ENCODE data around the gene PDGFA.
A peak's percentile ranks its signal among the peaks of the same experiment; 100 is the strongest.

Gene PDGFA

GRCh38 chr7:451255-452225 is 68.1 kb downstream of the PDGFA start:
- Histone ChIP-seq H3K4me3 (ENCODE audit: insufficient read length, low read depth) (peak overlapping the region; percentile 48), H3K27me3 (ENCODE audit: insufficient read depth, insufficient read length) (peaks cover 17% of the 10 kb centered on the region), H3K4me1 (ENCODE audit: insufficient read depth, insufficient read length) (peaks cover 21% of the 10 kb centered on the region), H3K9me3 (ENCODE audit: insufficient read depth, low read length) (no peaks in the 10 kb centered on the region), H3K9ac (ENCODE audit: insufficient read length, low read depth) (peak overlapping the region; percentile 80), H3K36me3 (ENCODE audit: insufficient read depth, insufficient read length, low read length) (no peaks in the 10 kb centered on the region)
- no peak for TF ChIP-seq SUZ12 (IDR thresholded peaks at IDR 0.05; ENCODE audit: extremely low read depth, insufficient read depth, insufficient read length)
- no peak for TF ChIP-seq YY1 (IDR thresholded peaks at IDR 0.05; ENCODE audit: insufficient read depth, insufficient read length)
- TF ChIP-seq ZNF274 (IDR thresholded peaks at IDR 0.05; ENCODE audit: low read depth, low read length): no peak
- DNase-seq (ENCODE audit: low read depth, low spot score): peak; percentile 64

GRCh38 chr7:450741-451140 is 68.9 kb downstream of the PDGFA start:
- Histone ChIP-seq H3K9ac (ENCODE audit: insufficient read length, low read depth) (peak overlapping the region; percentile 47), H3K4me1 (ENCODE audit: insufficient read depth, insufficient read length) (peaks cover 27% of the 10 kb centered on the region), H3K4me3 (ENCODE audit: insufficient read length, low read depth) (no peak overlapping the region), H3K9me3 (ENCODE audit: insufficient read depth, low read length) (no peaks in the 10 kb centered on the region), H3K36me3 (ENCODE audit: insufficient read depth, insufficient read length, low read length) (no peaks in the 10 kb centered on the region), H3K27me3 (ENCODE audit: insufficient read depth, insufficient read length) (peaks cover 17% of the 10 kb centered on the region)
- no peak for DNase-seq (ENCODE audit: low read depth, low spot score)
- no peak for TF ChIP-seq YY1 (IDR thresholded peaks at IDR 0.05; ENCODE audit: insufficient read depth, insufficient read length)
- no peak for TF ChIP-seq SUZ12 (IDR thresholded peaks at IDR 0.05; ENCODE audit: extremely low read depth, insufficient read depth, insufficient read length)
- TF ChIP-seq ZNF274 (IDR thresholded peaks at IDR 0.05; ENCODE audit: low read depth, low read length): no peak

- Histone ChIP-seq H3K4me1 (ENCODE audit: insufficient read depth, insufficient read length) (peaks cover 31% of the 10 kb centered on the region), H3K36me3 (ENCODE audit: insufficient read depth, insufficient read length, low read length) (no peaks in the 10 kb centered on the region), H3K9ac (ENCODE audit: insufficient read length, low read depth) (no peak overlapping the region), H3K4me3 (ENCODE audit: insufficient read length, low read depth) (no peak overlapping the region), H3K9me3 (ENCODE audit: insufficient read depth, low read length) (no peaks in the 10 kb centered on the region), H3K27me3 (ENCODE audit: insufficient read depth, insufficient read length) (peaks cover 17% of the 10 kb centered on the region)
- TF ChIP-seq YY1 (IDR thresholded peaks at IDR 0.05; ENCODE audit: insufficient read depth, insufficient read length) (no peak), ZNF274 (IDR thresholded peaks at IDR 0.05; ENCODE audit: low read depth, low read length) (no peak), SUZ12 (IDR thresholded peaks at IDR 0.05; ENCODE audit: extremely low read depth, insufficient read depth, insufficient read length) (no peak)
- DNase-seq (ENCODE audit: low read depth, low spot score): no peak
These were observed 69.6 kb downstream of the PDGFA start for GRCh38 chr7:450036-450435.

GRCh38 chr7:449324-450019 is 70.2 kb downstream of the PDGFA start:
- DNase-seq (ENCODE audit: low read depth, low spot score): no peak
- Histone ChIP-seq H3K36me3 (ENCODE audit: insufficient read depth, insufficient read length, low read length) (no peaks in the 10 kb centered on the region), H3K4me1 (ENCODE audit: insufficient read depth, insufficient read length) (peaks cover 36% of the 10 kb centered on the region), H3K27me3 (ENCODE audit: insufficient read depth, insufficient read length) (peaks cover 17% of the 10 kb centered on the region), H3K9me3 (ENCODE audit: insufficient read depth, low read length) (no peaks in the 10 kb centered on the region), H3K4me3 (ENCODE audit: insufficient read length, low read depth) (no peak overlapping the region), H3K9ac (ENCODE audit: insufficient read length, low read depth) (no peak overlapping the region)
- TF ChIP-seq YY1 (IDR thresholded peaks at IDR 0.05; ENCODE audit: insufficient read depth, insufficient read length): no peak
- TF ChIP-seq SUZ12 (IDR thresholded peaks at IDR 0.05; ENCODE audit: extremely low read depth, insufficient read depth, insufficient read length): no peak
- TF ChIP-seq ZNF274 (IDR thresholded peaks at IDR 0.05; ENCODE audit: low read depth, low read length): no peak

- no peak for TF ChIP-seq ZNF274 (IDR thresholded peaks at IDR 0.05; ENCODE audit: low read depth, low read length)
- TF ChIP-seq YY1 (IDR thresholded peaks at IDR 0.05; ENCODE audit: insufficient read depth, insufficient read length): no peak
- peaks cover 3% of the 10 kb centered on the region for H3K27me3 ChIP-seq (ENCODE audit: insufficient read depth, insufficient read length)
- no peak overlapping the region for H3K9ac ChIP-seq (ENCODE audit: insufficient read length, low read depth)
These were observed 72.1 kb downstream of the PDGFA start for GRCh38 chr7:447523-447922.

More at GRCh38 chr7:447523-447922, 72.1 kb downstream of the PDGFA start:
- H3K36me3 ChIP-seq (ENCODE audit: insufficient read depth, insufficient read length, low read length): no peaks in the 10 kb centered on the region
- no peak overlapping the region for H3K4me3 ChIP-seq (ENCODE audit: insufficient read length, low read depth)
- peaks cover 24% of the 10 kb centered on the region for H3K4me1 ChIP-seq (ENCODE audit: insufficient read depth, insufficient read length)
- H3K9me3 ChIP-seq (ENCODE audit: insufficient read depth, low read length): no peaks in the 10 kb centered on the region; the same call in 1 of the 2 replicates
- no peak for DNase-seq (ENCODE audit: low read depth, low spot score)

Data from NT2/D1 (cell line).